ENCODE measurements around the gene FBXL4.

Gene FBXL4

DNA sequence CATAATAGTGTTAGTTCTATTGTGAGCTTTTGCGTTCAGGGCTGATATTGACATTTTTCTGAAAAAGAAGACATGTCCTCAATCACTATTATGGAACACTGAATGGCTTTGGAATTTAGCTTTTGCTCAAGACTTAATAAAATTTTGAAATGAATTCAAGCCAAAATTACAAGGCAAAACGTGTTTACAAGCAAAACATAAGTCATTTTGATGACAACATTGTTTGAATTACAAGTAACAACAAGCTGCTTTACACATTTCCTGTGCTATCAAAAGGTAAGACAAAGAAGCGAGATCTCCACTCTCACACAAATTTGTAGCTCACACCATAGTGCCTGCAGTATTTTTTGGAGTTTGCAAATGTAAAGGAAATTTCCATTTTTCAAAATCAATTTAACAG lies 75.9 kb downstream of the FBXL4 start:
- 96% methylated on average over 2 of the region's 3 CpGs for WGBS
- no peak overlapping the region for H2BK120ac ChIP-seq (ENCODE audit: low read depth, low read length)
- no peak overlapping the region for H4K8ac ChIP-seq (ENCODE audit: low read length)
- H2BK15ac ChIP-seq (ENCODE audit: low read depth, poor library complexity, severe bottlenecking): no peak overlapping the region
- no peaks in the 10 kb centered on the region for H3K4me1 ChIP-seq (ENCODE audit: control insufficient read depth, insufficient read depth, low read depth, low read length)
- no peak overlapping the region for H3K4me3 ChIP-seq (ENCODE audit: insufficient read depth in 1 of 2, low read depth in 1 of 2, low read length in 2 of 2)
- H3K9me3 ChIP-seq (ENCODE audit: control insufficient read depth, low read length): no peaks in the 10 kb centered on the region
- no peak overlapping the region for H4K91ac ChIP-seq (ENCODE audit: low read length)
- H3K27ac ChIP-seq (ENCODE audit: low read length, poor library complexity, severe bottlenecking): no peak overlapping the region
- H2AK5ac ChIP-seq (ENCODE audit: low read length, severe bottlenecking): no peak overlapping the region
- no peak overlapping the region for H3K4ac ChIP-seq (ENCODE audit: low read depth in 1 of 2, low read length in 2 of 2)
- H3K36me3 ChIP-seq (ENCODE audit: control insufficient read depth in 1 of 2, insufficient read depth in 2 of 2, low read depth in 1 of 2, low read length in 2 of 2): peaks cover 3 to 21% of the 10 kb centered on the region in 2 experiments
- no peak overlapping the region for H3K14ac ChIP-seq (ENCODE audit: low read length in 2 of 2)
- H2AFZ ChIP-seq (ENCODE audit: low read depth, low read length): no peak overlapping the region
- no peak overlapping the region for H2BK12ac ChIP-seq (ENCODE audit: low read length in 2 of 2)
- no peak overlapping the region for H3K23ac ChIP-seq (ENCODE audit: low read length in 2 of 2)
- H3K18ac ChIP-seq (ENCODE audit: low read depth in 1 of 2, low read length in 2 of 2): no peak overlapping the region
- no peak overlapping the region for H3K4me2 ChIP-seq (ENCODE audit: low read length, poor library complexity, severe bottlenecking)
- H2BK5ac ChIP-seq (ENCODE audit: low read depth, low read length, poor library complexity, severe bottlenecking): no peak overlapping the region
- H3K9ac ChIP-seq (ENCODE audit: low read length): no peak overlapping the region
- DNase-seq: no peak
- H3K79me1 ChIP-seq (replicated peaks; ENCODE audit: low read length, poor library complexity, severe bottlenecking): no peaks in the 10 kb centered on the region
- H3K27me3 ChIP-seq (ENCODE audit: control insufficient read depth in 1 of 2, insufficient read depth in 1 of 2, low read length in 2 of 2): no peaks in the 10 kb centered on the region

DNA sequence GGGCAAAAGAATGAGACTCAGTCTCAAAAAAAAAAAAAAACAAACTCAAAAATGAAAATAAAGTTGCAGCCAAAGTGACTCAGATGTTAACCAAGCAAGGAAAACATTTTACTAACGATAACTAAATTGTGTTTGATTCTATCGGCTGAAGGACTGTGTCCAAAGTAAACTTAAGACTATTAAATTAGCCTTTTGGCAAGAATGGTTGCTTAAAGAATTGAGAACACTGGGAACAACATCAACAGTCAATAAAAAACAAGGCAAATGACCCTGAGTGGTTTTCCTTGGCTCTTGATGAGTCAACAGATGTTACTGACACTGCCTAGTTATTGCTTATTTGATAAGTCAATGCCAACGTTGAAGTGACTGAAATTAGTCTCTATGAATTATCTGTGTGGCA lies 76.7 kb downstream of the FBXL4 start:
- H3K4ac ChIP-seq (ENCODE audit: low read depth in 1 of 2, low read length in 2 of 2): no peak overlapping the region
- DNase-seq: peak; percentile 12
- H4K91ac ChIP-seq (ENCODE audit: low read length): no peak overlapping the region
- no peak overlapping the region for H3K18ac ChIP-seq (ENCODE audit: low read depth in 1 of 2, low read length in 2 of 2)
- no peaks in the 10 kb centered on the region for H3K9me3 ChIP-seq (ENCODE audit: control insufficient read depth, low read length)
- H3K27ac ChIP-seq (ENCODE audit: low read length, poor library complexity, severe bottlenecking): no peak overlapping the region
- no peak overlapping the region for H3K14ac ChIP-seq (ENCODE audit: low read length in 2 of 2)
- H4K8ac ChIP-seq (ENCODE audit: low read length): no peak overlapping the region
- H3K9ac ChIP-seq (ENCODE audit: low read length): no peak overlapping the region
- H3K27me3 ChIP-seq (ENCODE audit: control insufficient read depth in 1 of 2, insufficient read depth in 1 of 2, low read length in 2 of 2): no peaks in the 10 kb centered on the region
- no peak overlapping the region for H2BK12ac ChIP-seq (ENCODE audit: low read length in 2 of 2)
- H2BK5ac ChIP-seq (ENCODE audit: low read depth, low read length, poor library complexity, severe bottlenecking): no peak overlapping the region
- H3K36me3 ChIP-seq (ENCODE audit: control insufficient read depth in 1 of 2, insufficient read depth in 2 of 2, low read depth in 1 of 2, low read length in 2 of 2): peaks cover 3 to 17% of the 10 kb centered on the region in 2 experiments
- H3K4me2 ChIP-seq (ENCODE audit: low read length, poor library complexity, severe bottlenecking): no peak overlapping the region
- H3K23ac ChIP-seq (ENCODE audit: low read length in 2 of 2): no peak overlapping the region
- no peak overlapping the region for H2BK120ac ChIP-seq (ENCODE audit: low read depth, low read length)
- H2AFZ ChIP-seq (ENCODE audit: low read depth, low read length): no peak overlapping the region
- no peaks in the 10 kb centered on the region for H3K4me1 ChIP-seq (ENCODE audit: control insufficient read depth, insufficient read depth, low read depth, low read length)
- no peak overlapping the region for H2BK15ac ChIP-seq (ENCODE audit: low read depth, poor library complexity, severe bottlenecking)
- no peak overlapping the region for H3K4me3 ChIP-seq (ENCODE audit: insufficient read depth in 1 of 2, low read depth in 1 of 2, low read length in 2 of 2)
- no peaks in the 10 kb centered on the region for H3K79me1 ChIP-seq (replicated peaks; ENCODE audit: low read length, poor library complexity, severe bottlenecking)
- WGBS: 95% methylated on average over 2 of the region's 3 CpGs
- no peak overlapping the region for H2AK5ac ChIP-seq (ENCODE audit: low read length, severe bottlenecking)

DNA sequence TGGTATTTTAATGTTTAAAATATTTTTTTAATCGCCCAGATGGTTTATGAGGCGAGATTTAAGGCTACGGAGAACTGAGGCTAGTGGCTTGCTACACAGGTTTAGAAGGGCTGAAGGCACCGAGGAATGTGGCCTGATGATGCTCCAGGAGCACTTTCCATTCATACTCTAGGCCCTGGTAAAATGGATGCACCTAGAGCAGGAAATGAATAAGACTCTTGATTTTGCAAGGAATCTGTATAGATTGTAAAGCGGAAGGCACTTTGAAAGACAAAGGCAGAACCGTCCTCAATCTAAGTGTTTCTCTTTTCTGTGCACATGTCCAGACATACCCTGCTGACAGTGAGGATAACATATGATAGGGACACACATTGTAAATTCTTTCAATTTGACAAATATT lies 83.2 kb downstream of the FBXL4 start:
- Histone ChIP-seq H2BK12ac (ENCODE audit: low read length in 2 of 2) (no peak overlapping the region), H2AFZ (ENCODE audit: low read depth, low read length) (no peak overlapping the region), H3K9me3 (ENCODE audit: control insufficient read depth, low read length) (no peaks in the 10 kb centered on the region), H2AK5ac (ENCODE audit: low read length, severe bottlenecking) (no peak overlapping the region), H3K4me3 (ENCODE audit: insufficient read depth in 1 of 2, low read depth in 1 of 2, low read length in 2 of 2) (no peak overlapping the region), H3K18ac (ENCODE audit: low read depth in 1 of 2, low read length in 2 of 2) (no peak overlapping the region), H3K4me1 (ENCODE audit: control insufficient read depth, insufficient read depth, low read depth, low read length) (no peaks in the 10 kb centered on the region), H3K79me1 (replicated peaks; ENCODE audit: low read length, poor library complexity, severe bottlenecking) (no peaks in the 10 kb centered on the region), H3K4ac (ENCODE audit: low read depth in 1 of 2, low read length in 2 of 2) (no peak overlapping the region), H3K36me3 (ENCODE audit: control insufficient read depth in 1 of 2, insufficient read depth in 2 of 2, low read depth in 1 of 2, low read length in 2 of 2) (peaks cover 0 to 11% of the 10 kb centered on the region in 2 experiments), H2BK5ac (ENCODE audit: low read depth, low read length, poor library complexity, severe bottlenecking) (no peak overlapping the region), H2BK120ac (ENCODE audit: low read depth, low read length) (no peak overlapping the region), H2BK15ac (ENCODE audit: low read depth, poor library complexity, severe bottlenecking) (no peak overlapping the region), H4K91ac (ENCODE audit: low read length) (no peak overlapping the region), H3K27ac (ENCODE audit: low read length, poor library complexity, severe bottlenecking) (no peak overlapping the region), H3K9ac (ENCODE audit: low read length) (no peak overlapping the region), H3K14ac (ENCODE audit: low read length in 2 of 2) (no peak overlapping the region), H3K23ac (ENCODE audit: low read length in 2 of 2) (no peak overlapping the region), H4K8ac (ENCODE audit: low read length) (no peak overlapping the region), H3K4me2 (ENCODE audit: low read length, poor library complexity, severe bottlenecking) (no peak overlapping the region), H3K27me3 (ENCODE audit: control insufficient read depth in 1 of 2, insufficient read depth in 1 of 2, low read length in 2 of 2) (no peaks in the 10 kb centered on the region)
- WGBS: 93% methylated on average over 6 of the region's 6 CpGs
- DNase-seq: no peak

DNA sequence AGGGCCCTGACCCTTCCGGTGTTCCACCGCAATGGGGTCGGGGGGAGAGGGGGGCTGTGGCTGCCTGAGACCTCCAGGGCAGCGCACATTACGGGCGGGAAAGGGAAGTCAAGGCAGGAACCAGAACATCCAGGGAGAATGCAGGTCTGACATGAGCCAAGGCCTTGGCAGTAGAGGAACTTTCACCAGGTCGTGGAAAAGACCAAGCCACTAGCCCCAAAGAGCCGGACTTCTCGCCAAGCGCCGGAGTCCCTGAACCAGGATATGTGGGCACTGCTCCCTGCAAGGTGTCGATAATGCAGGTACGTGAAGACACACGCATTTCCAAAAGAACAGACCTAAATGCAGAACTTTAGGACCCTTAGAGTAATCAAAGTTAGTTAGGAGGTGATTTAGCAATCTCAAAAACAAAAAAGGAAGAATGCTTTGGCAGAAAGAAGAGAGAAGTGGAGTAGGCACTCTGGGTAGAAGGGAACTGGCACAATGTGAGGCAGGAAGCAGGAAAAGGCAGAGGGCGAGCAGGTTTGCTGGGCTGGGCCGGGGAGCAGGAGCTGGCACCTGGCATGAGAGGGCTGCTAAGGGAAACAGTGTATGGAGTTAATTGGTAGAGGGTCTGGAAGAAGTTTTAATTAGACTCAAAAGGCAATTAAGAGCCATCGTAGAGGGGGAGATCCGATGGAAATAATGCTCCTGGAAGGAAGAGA lies 99.1 kb downstream of the FBXL4 start:
- Histone ChIP-seq H2BK5ac (ENCODE audit: low read depth, low read length, poor library complexity, severe bottlenecking) (no peak overlapping the region), H3K27ac (ENCODE audit: low read length, poor library complexity, severe bottlenecking) (no peak overlapping the region)

More for the DNA sequence above, 99.1 kb downstream of the FBXL4 start:
- Histone ChIP-seq H3K4me1 (ENCODE audit: control insufficient read depth, insufficient read depth, low read depth, low read length) (peaks cover 12% of the 10 kb centered on the region), H3K14ac (ENCODE audit: low read length in 2 of 2) (no peak overlapping the region), H2BK15ac (ENCODE audit: low read depth, poor library complexity, severe bottlenecking) (no peak overlapping the region), H2AK5ac (ENCODE audit: low read length, severe bottlenecking) (no peak overlapping the region), H3K36me3 (ENCODE audit: control insufficient read depth in 1 of 2, insufficient read depth in 2 of 2, low read depth in 1 of 2, low read length in 2 of 2) (no peaks in the 10 kb centered on the region), H3K4ac (ENCODE audit: low read depth in 1 of 2, low read length in 2 of 2) (no peak overlapping the region), H3K23ac (ENCODE audit: low read length in 2 of 2) (no peak overlapping the region), H2BK120ac (ENCODE audit: low read depth, low read length) (no peak overlapping the region), H3K9me3 (ENCODE audit: control insufficient read depth, low read length) (no peaks in the 10 kb centered on the region), H4K91ac (ENCODE audit: low read length) (no peak overlapping the region), H3K27me3 (ENCODE audit: control insufficient read depth in 1 of 2, insufficient read depth in 1 of 2, low read length in 2 of 2) (peaks cover 29 to 60% of the 10 kb centered on the region in 2 experiments), H3K4me3 (ENCODE audit: insufficient read depth in 1 of 2, low read depth in 1 of 2, low read length in 2 of 2) (peak overlapping the region in 1 of 2 experiments; percentile 60), H3K18ac (ENCODE audit: low read depth in 1 of 2, low read length in 2 of 2) (no peak overlapping the region), H3K4me2 (ENCODE audit: low read length, poor library complexity, severe bottlenecking) (no peak overlapping the region), H3K9ac (ENCODE audit: low read length) (no peak overlapping the region), H3K79me1 (replicated peaks; ENCODE audit: low read length, poor library complexity, severe bottlenecking) (no peaks in the 10 kb centered on the region), H4K8ac (ENCODE audit: low read length) (no peak overlapping the region), H2AFZ (ENCODE audit: low read depth, low read length) (no peak overlapping the region), H2BK12ac (ENCODE audit: low read length in 2 of 2) (no peak overlapping the region)
- DNase-seq: no peak
- WGBS: 84% methylated on average over 18 of the region's 18 CpGs
